OCI-LY3 (cell line): ENCODE data around the gene EYS.

ENCODE experiments used
- EZH2phosphoT487 ChIP-seq: fragments of 200-600 bp; shearing (Covaris generic); IDR thresholded peaks from 2 replicates; pipeline ENCODE4 v1.6.1; 2018; ENCODE audit warnings: antibody characterized with exemption, mixed run types, low read depth
- TF ChIP-seq, protein P1 (sequence below): fragments of 200-600, 300-600 bp; sonication (generic); IDR thresholded peaks from 2 replicates; pipeline ENCODE4 v1.5.1; 2014; ENCODE audit warnings: antibody characterized with exemption, low read length, low read depth

DNA sequence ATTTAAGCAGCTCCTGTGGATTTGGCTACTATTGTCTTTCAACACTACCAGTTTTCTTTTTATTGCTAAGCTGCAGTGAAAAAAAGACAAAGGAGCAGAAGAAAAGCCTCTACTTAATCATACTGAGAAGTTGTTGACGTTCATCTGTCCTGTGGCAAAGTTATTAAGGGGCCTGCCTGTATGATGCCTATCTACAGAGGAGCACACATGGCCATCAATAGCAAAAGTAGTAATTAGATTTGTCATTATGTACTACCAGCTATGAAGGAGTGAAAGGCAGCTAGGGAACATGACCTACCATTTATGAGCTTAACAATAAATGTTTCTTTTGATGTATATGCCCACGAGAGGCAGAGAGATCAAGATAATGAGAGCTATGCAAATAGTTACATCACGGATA lies 1450.5 kb downstream of the EYS start:
- TF ChIP-seq, protein P1, sequence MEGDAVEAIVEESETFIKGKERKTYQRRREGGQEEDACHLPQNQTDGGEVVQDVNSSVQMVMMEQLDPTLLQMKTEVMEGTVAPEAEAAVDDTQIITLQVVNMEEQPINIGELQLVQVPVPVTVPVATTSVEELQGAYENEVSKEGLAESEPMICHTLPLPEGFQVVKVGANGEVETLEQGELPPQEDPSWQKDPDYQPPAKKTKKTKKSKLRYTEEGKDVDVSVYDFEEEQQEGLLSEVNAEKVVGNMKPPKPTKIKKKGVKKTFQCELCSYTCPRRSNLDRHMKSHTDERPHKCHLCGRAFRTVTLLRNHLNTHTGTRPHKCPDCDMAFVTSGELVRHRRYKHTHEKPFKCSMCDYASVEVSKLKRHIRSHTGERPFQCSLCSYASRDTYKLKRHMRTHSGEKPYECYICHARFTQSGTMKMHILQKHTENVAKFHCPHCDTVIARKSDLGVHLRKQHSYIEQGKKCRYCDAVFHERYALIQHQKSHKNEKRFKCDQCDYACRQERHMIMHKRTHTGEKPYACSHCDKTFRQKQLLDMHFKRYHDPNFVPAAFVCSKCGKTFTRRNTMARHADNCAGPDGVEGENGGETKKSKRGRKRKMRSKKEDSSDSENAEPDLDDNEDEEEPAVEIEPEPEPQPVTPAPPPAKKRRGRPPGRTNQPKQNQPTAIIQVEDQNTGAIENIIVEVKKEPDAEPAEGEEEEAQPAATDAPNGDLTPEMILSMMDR: no peak
- no peak for TF ChIP-seq EZH2phosphoT487
